ENCODE data around the gene AR. TPM values are rescaled to one million over a fixed set of nuclear protein-coding genes. Genes with fewer than 3 reads are reported as not detected.

AR gene
- total and polyA plus RNA-seq, 4 donors: 0.43 to 5.3 (median 2.8) TPM

GRCh38 chrX:67717571-67717970 is 173.8 kb downstream of the AR start:
- Histone ChIP-seq H3K27me3 (ENCODE audit: control insufficient read depth in 3 of 3, insufficient read depth in 3 of 3, low read length in 2 of 3) (no peaks in the 10 kb centered on the region), H3K4me1 (ENCODE audit: control insufficient read depth in 5 of 5, insufficient read depth in 5 of 5, low read length in 5 of 5) (peaks cover 0 to 11% (median 0%) of the 10 kb centered on the region in 5 donors), H3K4me3 (no peak overlapping the region), H3K9ac (ENCODE audit: insufficient read depth in 1 of 2, low read length in 2 of 2) (no peak overlapping the region), H3K36me3 (ENCODE audit: control insufficient read depth in 4 of 4, insufficient read depth in 4 of 4, low read length in 4 of 4) (peaks cover 0 to 3% (median 0%) of the 10 kb centered on the region in 4 donors), H3K9me3 (ENCODE audit: control insufficient read depth in 4 of 4, insufficient read depth in 3 of 4, low read length in 3 of 4) (no peaks in the 10 kb centered on the region), H3K27ac (ENCODE audit: low read depth in 1 of 2, low read length in 1 of 2) (peak overlapping the region in 1 of 2 donors; percentile 9)
- 87 to 95% methylated on average over 3 to 4 of the region's 4 CpGs for WGBS, 2 donors
- ATAC-seq (ENCODE audit: insufficient read depth, low FRiP score) (no peak), DNase-seq (peak; percentile 34 to 48 (median 38))
- TF ChIP-seq CTCF (IDR thresholded peaks at IDR 0.05; ENCODE audit: control extremely low read depth, extremely low read depth): no peak

- Histone ChIP-seq H3K9me3 (ENCODE audit: control insufficient read depth in 4 of 4, insufficient read depth in 3 of 4, low read length in 3 of 4) (no peaks in the 10 kb centered on the region), H3K4me3 (no peak overlapping the region), H3K36me3 (ENCODE audit: control insufficient read depth in 4 of 4, insufficient read depth in 4 of 4, low read length in 4 of 4) (peaks cover 0 to 3% (median 0%) of the 10 kb centered on the region in 4 donors), H3K9ac (ENCODE audit: insufficient read depth in 1 of 2, low read length in 2 of 2) (no peak overlapping the region), H3K4me1 (ENCODE audit: control insufficient read depth in 5 of 5, insufficient read depth in 5 of 5, low read length in 5 of 5) (peaks cover 0 to 10% (median 3%) of the 10 kb centered on the region in 5 donors), H3K27me3 (ENCODE audit: control insufficient read depth in 3 of 3, insufficient read depth in 3 of 3, low read length in 2 of 3) (no peaks in the 10 kb centered on the region), H3K27ac (ENCODE audit: low read depth in 1 of 2, low read length in 1 of 2) (peak overlapping the region in 1 of 2 donors; percentile 33)
- TF ChIP-seq CTCF (IDR thresholded peaks at IDR 0.05; ENCODE audit: control extremely low read depth, extremely low read depth): no peak
- no peak for ATAC-seq (ENCODE audit: insufficient read depth, low FRiP score)
- DNase-seq: no peak
- WGBS, 2 donors: 62 to 70% methylated on average over 4 of the region's 4 CpGs
Measured at GRCh38 chrX:67718926-67719325, 175.1 kb downstream of the AR start.

GRCh38 chrX:67720344-67720743 is 176.5 kb downstream of the AR start:
- H3K4me3 ChIP-seq: no peak overlapping the region
- no peak overlapping the region for H3K9ac ChIP-seq (ENCODE audit: insufficient read depth in 1 of 2, low read length in 2 of 2)
- no peak for TF ChIP-seq CTCF (IDR thresholded peaks at IDR 0.05; ENCODE audit: control extremely low read depth, extremely low read depth)
- peaks cover 0 to 3% (median 0%) of the 10 kb centered on the region in 4 donors for H3K36me3 ChIP-seq (ENCODE audit: control insufficient read depth in 4 of 4, insufficient read depth in 4 of 4, low read length in 4 of 4)
- no peaks in the 10 kb centered on the region for H3K27me3 ChIP-seq (ENCODE audit: control insufficient read depth in 3 of 3, insufficient read depth in 3 of 3, low read length in 2 of 3)
- peaks cover 0 to 12% (median 6%) of the 10 kb centered on the region in 5 donors for H3K4me1 ChIP-seq (ENCODE audit: control insufficient read depth in 5 of 5, insufficient read depth in 5 of 5, low read length in 5 of 5)
- ATAC-seq (ENCODE audit: insufficient read depth, low FRiP score) (no peak), DNase-seq (peak in 1 of 3 donors; percentile 14)
- no peaks in the 10 kb centered on the region for H3K9me3 ChIP-seq (ENCODE audit: control insufficient read depth in 4 of 4, insufficient read depth in 3 of 4, low read length in 3 of 4)
- no peak overlapping the region for H3K27ac ChIP-seq (ENCODE audit: low read depth in 1 of 2, low read length in 1 of 2)

- 68 to 100% methylated on average over 1 of the region's 1 CpG for WGBS, 2 donors
- TF ChIP-seq CTCF (IDR thresholded peaks at IDR 0.05; ENCODE audit: control extremely low read depth, extremely low read depth): no peak
- H3K4me3 ChIP-seq: no peak overlapping the region
- no peaks in the 10 kb centered on the region for H3K27me3 ChIP-seq (ENCODE audit: control insufficient read depth in 3 of 3, insufficient read depth in 3 of 3, low read length in 2 of 3)
- H3K4me1 ChIP-seq (ENCODE audit: control insufficient read depth in 5 of 5, insufficient read depth in 5 of 5, low read length in 5 of 5): peaks cover 0 to 12% (median 6%) of the 10 kb centered on the region in 5 donors
- H3K36me3 ChIP-seq (ENCODE audit: control insufficient read depth in 4 of 4, insufficient read depth in 4 of 4, low read length in 4 of 4): peaks cover 0 to 3% (median 0%) of the 10 kb centered on the region in 4 donors
- no peak overlapping the region for H3K9ac ChIP-seq (ENCODE audit: insufficient read depth in 1 of 2, low read length in 2 of 2)
- ATAC-seq (ENCODE audit: insufficient read depth, low FRiP score) (no peak), DNase-seq (no peak)
- H3K27ac ChIP-seq (ENCODE audit: low read depth in 1 of 2, low read length in 1 of 2): no peak overlapping the region
- no peaks in the 10 kb centered on the region for H3K9me3 ChIP-seq (ENCODE audit: control insufficient read depth in 4 of 4, insufficient read depth in 3 of 4, low read length in 3 of 4)
Measured at GRCh38 chrX:67721321-67721720, 177.5 kb downstream of the AR start.

Measured in lung (tissue), 12 donors.